ENCODE results near the gene RAB6B.

RAB6B gene

GRCh38 chr3:133864616-133865015 lies 31.1 kb downstream of the RAB6B start:
- no peak for DNase-seq (ENCODE audit: low read depth in 1 of 2, low spot score in 1 of 2)

GRCh38 chr3:133863911-133864310 lies 31.8 kb downstream of the RAB6B start:
- TF ChIP-seq GABPA (IDR thresholded peaks at IDR 0.05; ENCODE audit: low read depth), result no peak
- TF ChIP-seq POLR2AphosphoS5 (IDR thresholded peaks at IDR 0.05; ENCODE audit: low read depth), result no peak
- TF ChIP-seq REST (IDR thresholded peaks at IDR 0.05; ENCODE audit: insufficient replicate concordance, low read depth), result no peak
- H3K4me3 ChIP-seq (replicated peaks; ENCODE audit: insufficient read depth, low read length), result no peak overlapping the region
- no peaks in the 10 kb centered on the region for H3K27me3 ChIP-seq (ENCODE audit: insufficient read depth, poor library complexity, severe bottlenecking)
- DNase-seq (ENCODE audit: low read depth in 1 of 2, low spot score in 1 of 2), result peak in 1 of 2 experiments; percentile 8
- no peak overlapping the region for H3K27ac ChIP-seq (replicated peaks)

More at GRCh38 chr3:133864616-133865015, 31.1 kb downstream of the RAB6B start:
- no peak for TF ChIP-seq SPI1 (IDR thresholded peaks at IDR 0.05; ENCODE audit: borderline replicate concordance, low read depth)
- TF ChIP-seq POLR2AphosphoS5 (IDR thresholded peaks at IDR 0.05; ENCODE audit: low read depth), result no peak
- no peak for TF ChIP-seq GABPA (IDR thresholded peaks at IDR 0.05; ENCODE audit: low read depth)
- TF ChIP-seq CTCF (IDR thresholded peaks at IDR 0.05; ENCODE audit: insufficient read depth, low read length), result no peak
- TF ChIP-seq REST (IDR thresholded peaks at IDR 0.05; ENCODE audit: insufficient replicate concordance, low read depth), result no peak
- Histone ChIP-seq H3K27me3 (ENCODE audit: insufficient read depth, poor library complexity, severe bottlenecking) (no peaks in the 10 kb centered on the region), H3K27ac (replicated peaks) (no peak overlapping the region), H3K4me3 (replicated peaks; ENCODE audit: insufficient read depth, low read length) (no peak overlapping the region)

GRCh38 chr3:133862161-133862560 lies 33.5 kb downstream of the RAB6B start:
- H3K27me3 ChIP-seq (ENCODE audit: insufficient read depth, poor library complexity, severe bottlenecking), result no peaks in the 10 kb centered on the region
- no peak for DNase-seq (ENCODE audit: low read depth in 1 of 2, low spot score in 1 of 2)
- TF ChIP-seq SPI1 (IDR thresholded peaks at IDR 0.05; ENCODE audit: borderline replicate concordance, low read depth), result no peak
- TF ChIP-seq POLR2AphosphoS5 (IDR thresholded peaks at IDR 0.05; ENCODE audit: low read depth), result no peak
- no peak for TF ChIP-seq CTCF (IDR thresholded peaks at IDR 0.05; ENCODE audit: insufficient read depth, low read length)
- no peak overlapping the region for H3K4me3 ChIP-seq (replicated peaks; ENCODE audit: insufficient read depth, low read length)
- no peak overlapping the region for H3K27ac ChIP-seq (replicated peaks)

GRCh38 chr3:133860519-133860918 lies 35.2 kb downstream of the RAB6B start:
- H3K4me3 ChIP-seq (replicated peaks; ENCODE audit: insufficient read depth, low read length), result no peak overlapping the region
- H3K27ac ChIP-seq (replicated peaks), result no peak overlapping the region
- DNase-seq (ENCODE audit: low read depth in 1 of 2, low spot score in 1 of 2), result no peak
- no peaks in the 10 kb centered on the region for H3K27me3 ChIP-seq (ENCODE audit: insufficient read depth, poor library complexity, severe bottlenecking)
- TF ChIP-seq POLR2AphosphoS5 (IDR thresholded peaks at IDR 0.05; ENCODE audit: low read depth) (no peak), CTCF (IDR thresholded peaks at IDR 0.05; ENCODE audit: insufficient read depth, low read length) (no peak), SPI1 (IDR thresholded peaks at IDR 0.05; ENCODE audit: borderline replicate concordance, low read depth) (no peak), REST (IDR thresholded peaks at IDR 0.05; ENCODE audit: insufficient replicate concordance, low read depth) (no peak), GABPA (IDR thresholded peaks at IDR 0.05; ENCODE audit: low read depth) (no peak)

Measured in HL-60 (cell line).